CD8-positive, alpha-beta memory T cell (primary cell): ENCODE measurements around the gene YBX3. TPM values are rescaled to one million over a fixed set of nuclear protein-coding genes. Genes with fewer than 3 reads are reported as not detected.

Experiments
- CTCF ChIA-PET: fragments of 350-600 bp; sonication (Branson Sonifier 250); formaldehyde crosslinking; loops from one replicate; lab custom pipeline; 2021; ENCODE audit warnings: antibody characterized with exemption; lab: Charles Lee
- POLR2A ChIA-PET: fragments of 350-600 bp; sonication (Branson Sonifier 250); formaldehyde crosslinking; loops from one replicate; lab custom pipeline; 2021; ENCODE audit warnings: antibody characterized with exemption; lab: Charles Lee
- DNase-seq, 5 donors: peaks; one replicate each; pipeline versions ENCODE4 v3.0.0 to v3.0.0-alpha.2; 2020 to 2022; ENCODE audit warnings: mixed read lengths in 1 of 5
- H3K27ac ChIP-seq: one replicate; pipeline ENCODE4 v1.7.0; 2013; ENCODE audit warnings: low read depth, mild to moderate bottlenecking, low read length, moderate library complexity
- H3K27me3 ChIP-seq: 2 replicates; pipeline ENCODE4 v1.7.0; 2013; ENCODE audit warnings: low read length, mild to moderate bottlenecking; ENCODE audit not compliant: insufficient read depth, poor library complexity, severe bottlenecking
- H3K36me3 ChIP-seq: 2 replicates; pipeline ENCODE4 v1.7.0; 2013; ENCODE audit warnings: mild to moderate bottlenecking, low read length, moderate library complexity; ENCODE audit not compliant: insufficient read depth
- H3K4me1 ChIP-seq: 2 replicates; pipeline ENCODE4 v1.7.0; 2013; ENCODE audit warnings: mild to moderate bottlenecking, low read length, moderate library complexity; ENCODE audit not compliant: insufficient read depth
- H3K4me3 ChIP-seq: 2 replicates; pipeline ENCODE4 v1.7.0; 2013; ENCODE audit warnings: mild to moderate bottlenecking, low read length
- H3K9me3 ChIP-seq: 2 replicates; pipeline ENCODE4 v1.7.0; 2013; ENCODE audit warnings: mild to moderate bottlenecking, low read length
- H3K27ac Mint-ChIP-seq, 8 donors: one replicate each; pipeline ENCODE4 v1.8.0; 2020 to 2021; ENCODE audit warnings: mixed read lengths in 8 of 8, mild to moderate bottlenecking in 6 of 8, inconsistent platforms in 3 of 8, moderate library complexity in 3 of 8
- H3K27me3 Mint-ChIP-seq, 2 donors: one replicate each; pipeline ENCODE4 v1.8.0; 2020 to 2021; ENCODE audit warnings: mixed read lengths in 2 of 2, mild to moderate bottlenecking in 1 of 2, moderate library complexity in 1 of 2
- H3K36me3 Mint-ChIP-seq, 3 donors: one replicate each; pipeline ENCODE4 v1.8.0; 2020 to 2021; ENCODE audit warnings: mixed read lengths in 3 of 3, inconsistent platforms in 1 of 3, mild to moderate bottlenecking in 1 of 3
- H3K4me1 Mint-ChIP-seq, 3 donors: one replicate each; pipeline ENCODE4 v1.8.0; 2020 to 2021; ENCODE audit warnings: mixed read lengths in 3 of 3, inconsistent platforms in 1 of 3, mild to moderate bottlenecking in 1 of 3
- H3K4me3 Mint-ChIP-seq, 7 donors: one replicate each; pipeline ENCODE4 v1.8.0; 2020 to 2021; ENCODE audit warnings: mixed read lengths in 7 of 7, mild to moderate bottlenecking in 6 of 7, moderate library complexity in 4 of 7, inconsistent platforms in 2 of 7
- H3K9me3 Mint-ChIP-seq, 5 donors: one replicate each; pipeline ENCODE4 v1.8.0; 2020 to 2022; ENCODE audit warnings: mixed read lengths in 5 of 5, mild to moderate bottlenecking in 3 of 5, moderate library complexity in 2 of 5, inconsistent platforms in 1 of 5
- polyA plus RNA-seq: library from polyadenylated mRNA; unstranded; fragments of 300-500 nt; fragmentation: Illumina TruSeq; gene quantifications from one replicate; pipeline ENCODE4 v1.2.3, GENCODE V29; 2021
- total RNA-seq, 2 experiments: library from RNA; stranded (reverse); gene quantifications; one replicate each; pipeline ENCODE4 v1.2.3, GENCODE V29; 2021

The YBX3 gene
- total and polyA plus RNA-seq, 3 experiments from 2014 or later, result 40.5 to 251 (median 222) TPM

GRCh38 chr12:10668526-10668925, 54.6 kb downstream of the YBX3 start:
- POLR2A ChIA-PET, result interaction anchor here (0.6 to 0.8 kb wide), 3 partner anchors 55 to 71 kb away, joined by 3 to 4 read pairs (median 3); partner anchors contain the start of gene MAGOHB
- peak overlapping the region; percentile 31 to 92 (median 79) for H3K4me3 Mint-ChIP-seq
- H3K36me3 ChIP-seq, result no peaks in the 10 kb centered on the region
- DNase-seq, result peak in 1 of 5 donors; percentile 23
- H3K9me3 ChIP-seq, result no peaks in the 10 kb centered on the region
- CTCF ChIA-PET, result interaction anchor here (1.0 to 1.1 kb wide), 2 partner anchors 9 to 433 kb away, joined by 3 to 4 read pairs; no protein-coding TSS in a partner anchor
- no peak overlapping the region for H3K4me3 ChIP-seq
- peaks cover 0 to 1% (median 0%) of the 10 kb centered on the region in 3 donors for H3K36me3 Mint-ChIP-seq
- H3K27me3 Mint-ChIP-seq, result no peaks in the 10 kb centered on the region
- no peak overlapping the region for H3K27ac ChIP-seq
- peak overlapping the region in 7 of 8 donors; percentile 42 to 93 (median 48) for H3K27ac Mint-ChIP-seq
- H3K9me3 Mint-ChIP-seq, result peaks cover 0 to 2% (median 0%) of the 10 kb centered on the region in 5 donors
- peaks cover 38 to 60% (median 49%) of the 10 kb centered on the region in 3 donors for H3K4me1 Mint-ChIP-seq
- no peaks in the 10 kb centered on the region for H3K27me3 ChIP-seq
- H3K4me1 ChIP-seq, result peaks cover 25% of the 10 kb centered on the region

- no peaks in the 10 kb centered on the region for H3K9me3 ChIP-seq
- ChIA-PET CTCF (interaction anchor here (0.9 kb wide), 1 partner anchor 15 kb away, joined by 3 read pairs; no protein-coding TSS in a partner anchor), POLR2A (no interaction called here)
- H3K27ac ChIP-seq, result no peak overlapping the region
- Mint-ChIP-seq H3K4me3 (peak overlapping the region in 6 of 7 donors; percentile 17 to 81 (median 58)), H3K36me3 (peaks cover 0 to 1% (median 0%) of the 10 kb centered on the region in 3 donors), H3K27ac (peak overlapping the region in 7 of 8 donors; percentile 11 to 69 (median 61)), H3K9me3 (no peaks in the 10 kb centered on the region), H3K27me3 (no peaks in the 10 kb centered on the region), H3K4me1 (peaks cover 30 to 52% (median 39%) of the 10 kb centered on the region in 3 donors)
- peaks cover 20% of the 10 kb centered on the region for H3K4me1 ChIP-seq
- DNase-seq, result no peak
- H3K36me3 ChIP-seq, result no peaks in the 10 kb centered on the region
- no peaks in the 10 kb centered on the region for H3K27me3 ChIP-seq
- no peak overlapping the region for H3K4me3 ChIP-seq
Observed at GRCh38 chr12:10667581-10667980, 55.5 kb downstream of the YBX3 start.

- peaks cover 12 to 29% (median 21%) of the 10 kb centered on the region in 3 donors for H3K4me1 Mint-ChIP-seq
- H3K27ac ChIP-seq, result no peak overlapping the region
- H3K27me3 ChIP-seq, result no peaks in the 10 kb centered on the region
- H3K4me3 ChIP-seq, result no peak overlapping the region
- H3K27me3 Mint-ChIP-seq, result no peaks in the 10 kb centered on the region
- no peaks in the 10 kb centered on the region for H3K9me3 Mint-ChIP-seq
- DNase-seq, result no peak
- no peak overlapping the region for H3K27ac Mint-ChIP-seq
- ChIA-PET POLR2A (no interaction called here), CTCF (no interaction called here)
- no peaks in the 10 kb centered on the region for H3K9me3 ChIP-seq
- peaks cover 10% of the 10 kb centered on the region for H3K4me1 ChIP-seq
- H3K36me3 Mint-ChIP-seq, result peaks cover 0 to 1% (median 0%) of the 10 kb centered on the region in 3 donors
- no peak overlapping the region for H3K4me3 Mint-ChIP-seq
- no peaks in the 10 kb centered on the region for H3K36me3 ChIP-seq
Observed at GRCh38 chr12:10664499-10664898, 58.6 kb downstream of the YBX3 start.

GRCh38 chr12:10663869-10664268, 59.3 kb downstream of the YBX3 start:
- H3K27ac Mint-ChIP-seq, result no peak overlapping the region
- peaks cover 0 to 1% (median 0%) of the 10 kb centered on the region in 3 donors for H3K36me3 Mint-ChIP-seq
- no peak overlapping the region for H3K4me3 Mint-ChIP-seq
- peaks cover 7% of the 10 kb centered on the region for H3K4me1 ChIP-seq
- no peaks in the 10 kb centered on the region for H3K36me3 ChIP-seq
- no peaks in the 10 kb centered on the region for H3K9me3 Mint-ChIP-seq
- H3K4me3 ChIP-seq, result no peak overlapping the region
- DNase-seq, result no peak
- no peaks in the 10 kb centered on the region for H3K27me3 ChIP-seq
- H3K9me3 ChIP-seq, result no peaks in the 10 kb centered on the region
- no peaks in the 10 kb centered on the region for H3K27me3 Mint-ChIP-seq
- H3K4me1 Mint-ChIP-seq, result peaks cover 8 to 23% (median 14%) of the 10 kb centered on the region in 3 donors
- CTCF ChIA-PET, result no interaction called here
- H3K27ac ChIP-seq, result no peak overlapping the region
- POLR2A ChIA-PET, result no interaction called here

GRCh38 chr12:10661338-10661737, 61.8 kb downstream of the YBX3 start:
- H3K27me3 Mint-ChIP-seq, result peaks cover 0 to 2% of the 10 kb centered on the region in 2 donors
- H3K9me3 Mint-ChIP-seq, result peaks cover 0 to 6% (median 2%) of the 10 kb centered on the region in 5 donors
- H3K4me1 Mint-ChIP-seq, result peaks cover 0 to 3% (median 0%) of the 10 kb centered on the region in 3 donors
- CTCF ChIA-PET, result no interaction called here
- Histone ChIP-seq H3K27me3 (no peaks in the 10 kb centered on the region), H3K9me3 (no peaks in the 10 kb centered on the region), H3K4me3 (no peak overlapping the region), H3K36me3 (no peaks in the 10 kb centered on the region), H3K4me1 (no peaks in the 10 kb centered on the region), H3K27ac (no peak overlapping the region)
- POLR2A ChIA-PET, result no interaction called here
- H3K27ac Mint-ChIP-seq, result no peak overlapping the region
- DNase-seq, result no peak
- H3K36me3 Mint-ChIP-seq, result peaks cover 0 to 5% (median 1%) of the 10 kb centered on the region in 3 donors
- no peak overlapping the region for H3K4me3 Mint-ChIP-seq

- POLR2A ChIA-PET, result no interaction called here
- Mint-ChIP-seq H3K36me3 (peaks cover 0 to 5% (median 3%) of the 10 kb centered on the region in 3 donors), H3K4me1 (peaks cover 0 to 3% (median 0%) of the 10 kb centered on the region in 3 donors)
Observed at GRCh38 chr12:10654003-10654402, 69.1 kb downstream of the YBX3 start.

GRCh38 chr12:10652192-10652591, 70.9 kb downstream of the YBX3 start:
- Histone ChIP-seq H3K4me3 (no peak overlapping the region), H3K27me3 (no peaks in the 10 kb centered on the region), H3K4me1 (no peaks in the 10 kb centered on the region), H3K9me3 (no peaks in the 10 kb centered on the region), H3K36me3 (no peaks in the 10 kb centered on the region), H3K27ac (no peak overlapping the region)
- Mint-ChIP-seq H3K36me3 (peaks cover 2 to 12% (median 8%) of the 10 kb centered on the region in 3 donors), H3K27ac (peak overlapping the region in 1 of 8 donors; percentile 6), H3K4me3 (no peak overlapping the region), H3K9me3 (peaks cover 0 to 12% (median 7%) of the 10 kb centered on the region in 5 donors), H3K4me1 (peaks cover 0 to 3% (median 0%) of the 10 kb centered on the region in 3 donors), H3K27me3 (peaks cover 0 to 5% of the 10 kb centered on the region in 2 donors)
- DNase-seq, result no peak
- ChIA-PET CTCF (no interaction called here), POLR2A (no interaction called here)

More at GRCh38 chr12:10654003-10654402, 69.1 kb downstream of the YBX3 start:
- Histone ChIP-seq H3K4me3 (no peak overlapping the region), H3K27me3 (no peaks in the 10 kb centered on the region), H3K36me3 (no peaks in the 10 kb centered on the region), H3K27ac (no peak overlapping the region), H3K9me3 (no peaks in the 10 kb centered on the region), H3K4me1 (no peaks in the 10 kb centered on the region)
- Mint-ChIP-seq H3K9me3 (peaks cover 0 to 6% (median 2%) of the 10 kb centered on the region in 5 donors), H3K4me3 (no peak overlapping the region), H3K27me3 (peaks cover 0 to 5% of the 10 kb centered on the region in 2 donors), H3K27ac (no peak overlapping the region)
- no peak for DNase-seq
- CTCF ChIA-PET, result no interaction called here
